ENCODE data around the gene NSD1.

The NSD1 gene, protein sequence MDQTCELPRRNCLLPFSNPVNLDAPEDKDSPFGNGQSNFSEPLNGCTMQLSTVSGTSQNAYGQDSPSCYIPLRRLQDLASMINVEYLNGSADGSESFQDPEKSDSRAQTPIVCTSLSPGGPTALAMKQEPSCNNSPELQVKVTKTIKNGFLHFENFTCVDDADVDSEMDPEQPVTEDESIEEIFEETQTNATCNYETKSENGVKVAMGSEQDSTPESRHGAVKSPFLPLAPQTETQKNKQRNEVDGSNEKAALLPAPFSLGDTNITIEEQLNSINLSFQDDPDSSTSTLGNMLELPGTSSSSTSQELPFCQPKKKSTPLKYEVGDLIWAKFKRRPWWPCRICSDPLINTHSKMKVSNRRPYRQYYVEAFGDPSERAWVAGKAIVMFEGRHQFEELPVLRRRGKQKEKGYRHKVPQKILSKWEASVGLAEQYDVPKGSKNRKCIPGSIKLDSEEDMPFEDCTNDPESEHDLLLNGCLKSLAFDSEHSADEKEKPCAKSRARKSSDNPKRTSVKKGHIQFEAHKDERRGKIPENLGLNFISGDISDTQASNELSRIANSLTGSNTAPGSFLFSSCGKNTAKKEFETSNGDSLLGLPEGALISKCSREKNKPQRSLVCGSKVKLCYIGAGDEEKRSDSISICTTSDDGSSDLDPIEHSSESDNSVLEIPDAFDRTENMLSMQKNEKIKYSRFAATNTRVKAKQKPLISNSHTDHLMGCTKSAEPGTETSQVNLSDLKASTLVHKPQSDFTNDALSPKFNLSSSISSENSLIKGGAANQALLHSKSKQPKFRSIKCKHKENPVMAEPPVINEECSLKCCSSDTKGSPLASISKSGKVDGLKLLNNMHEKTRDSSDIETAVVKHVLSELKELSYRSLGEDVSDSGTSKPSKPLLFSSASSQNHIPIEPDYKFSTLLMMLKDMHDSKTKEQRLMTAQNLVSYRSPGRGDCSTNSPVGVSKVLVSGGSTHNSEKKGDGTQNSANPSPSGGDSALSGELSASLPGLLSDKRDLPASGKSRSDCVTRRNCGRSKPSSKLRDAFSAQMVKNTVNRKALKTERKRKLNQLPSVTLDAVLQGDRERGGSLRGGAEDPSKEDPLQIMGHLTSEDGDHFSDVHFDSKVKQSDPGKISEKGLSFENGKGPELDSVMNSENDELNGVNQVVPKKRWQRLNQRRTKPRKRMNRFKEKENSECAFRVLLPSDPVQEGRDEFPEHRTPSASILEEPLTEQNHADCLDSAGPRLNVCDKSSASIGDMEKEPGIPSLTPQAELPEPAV (N-terminal part only)

GRCh38 chr5:177133096-177133852 is at the start of gene NSD1:
TSS of gene NSD1 (plus strand) at chr5:177133773. CDS start at chr5:177135104, 1,331 bp downstream.
- peak; percentile 93 for DNase-seq

- no peak for DNase-seq
Observed at GRCh38 chr5:177084175-177084574, 49.4 kb upstream of the NSD1 start.

DNA sequence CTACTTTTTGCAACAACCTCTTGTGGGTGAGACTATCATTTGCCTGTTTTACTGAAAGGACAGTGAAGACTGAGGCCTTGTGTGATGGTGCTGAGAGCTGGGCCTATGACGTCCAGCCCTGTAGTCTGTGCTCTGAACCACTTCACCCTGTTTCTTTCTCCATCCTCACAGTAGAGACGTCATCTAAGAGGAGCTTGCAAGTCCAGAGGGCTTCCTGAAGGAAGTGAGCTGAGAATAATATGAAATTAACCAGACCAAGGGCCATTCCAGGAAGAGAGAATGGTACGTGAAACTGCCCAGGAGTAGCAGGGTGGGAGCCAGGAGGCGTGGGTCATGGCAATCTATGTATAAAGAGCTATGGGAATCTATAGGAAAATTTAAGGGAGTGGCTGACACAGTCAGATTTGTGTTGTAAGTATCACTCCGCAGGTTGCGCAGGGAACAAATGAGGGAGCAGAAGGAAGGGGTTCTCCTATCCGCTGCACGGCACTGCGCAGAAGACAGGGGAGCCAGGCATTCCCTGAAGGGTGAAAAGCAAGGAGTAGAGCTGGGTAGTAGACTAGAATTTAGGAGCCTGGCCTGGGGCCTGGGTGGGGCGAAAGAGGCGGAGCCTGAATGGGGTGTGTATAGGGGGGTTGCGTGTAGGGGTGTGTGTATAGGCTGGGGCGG is 47.5 kb upstream of the NSD1 start:
- no peak for DNase-seq

GRCh38 chr5:177086654-177087397 is 46.7 kb upstream of the NSD1 start, which contains the start of gene FGFR4:
TSS of gene FGFR4 (plus strand) at chr5:177086915. CDS start at chr5:177089603, 2,688 bp downstream.
- DNase-seq: peak; percentile 72

DNA sequence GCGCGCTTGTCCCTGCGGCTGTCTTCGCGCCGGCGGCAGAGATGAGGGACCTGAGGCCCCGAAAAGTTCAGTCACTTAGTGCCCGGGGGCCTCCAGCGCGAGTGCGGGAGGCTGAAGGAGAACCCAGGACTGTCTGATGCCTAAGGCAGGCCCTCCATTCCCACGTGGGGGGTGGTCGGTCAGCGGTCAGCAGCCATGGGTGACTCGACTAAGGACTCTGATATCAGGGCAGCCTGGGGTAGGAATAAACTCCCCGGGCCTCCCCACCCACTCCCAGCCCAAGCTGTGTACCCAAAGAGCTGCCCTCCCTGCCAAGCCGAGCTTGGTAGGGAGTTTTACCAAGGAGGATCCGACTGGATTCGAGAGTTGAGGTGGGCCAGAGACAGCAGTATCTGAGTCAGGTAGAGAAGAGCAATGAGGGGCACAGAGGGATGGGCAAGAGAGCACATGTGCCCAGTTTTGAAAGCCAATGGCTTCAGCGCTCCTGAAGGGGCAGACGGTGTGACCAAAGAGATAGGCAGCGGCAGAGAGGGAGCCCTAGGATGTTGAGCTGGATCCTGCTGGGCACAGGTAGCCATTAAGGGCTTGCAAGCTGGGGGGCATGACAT is 46.1 kb upstream of the NSD1 start:
- DNase-seq: no peak

DNA sequence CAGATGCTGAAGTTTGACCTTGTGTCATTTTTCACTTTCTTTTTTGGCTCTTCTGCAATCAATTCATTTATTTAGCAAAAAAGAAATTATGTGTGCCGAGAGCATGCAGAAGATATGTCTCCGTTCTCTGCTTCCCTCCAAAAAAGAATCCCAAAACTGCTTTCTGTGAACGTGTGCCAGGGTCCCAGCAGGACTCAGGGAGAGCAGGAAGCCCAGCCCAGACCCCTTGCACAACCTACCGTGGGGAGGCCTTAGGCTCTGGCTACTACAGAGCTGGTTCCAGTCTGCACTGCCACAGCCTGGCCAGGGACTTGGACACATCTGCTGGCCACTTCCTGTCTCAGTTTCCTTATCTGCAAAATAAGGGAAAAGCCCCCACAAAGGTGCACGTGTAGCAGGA is 44.4 kb upstream of the NSD1 start:
- DNase-seq: no peak

DNA sequence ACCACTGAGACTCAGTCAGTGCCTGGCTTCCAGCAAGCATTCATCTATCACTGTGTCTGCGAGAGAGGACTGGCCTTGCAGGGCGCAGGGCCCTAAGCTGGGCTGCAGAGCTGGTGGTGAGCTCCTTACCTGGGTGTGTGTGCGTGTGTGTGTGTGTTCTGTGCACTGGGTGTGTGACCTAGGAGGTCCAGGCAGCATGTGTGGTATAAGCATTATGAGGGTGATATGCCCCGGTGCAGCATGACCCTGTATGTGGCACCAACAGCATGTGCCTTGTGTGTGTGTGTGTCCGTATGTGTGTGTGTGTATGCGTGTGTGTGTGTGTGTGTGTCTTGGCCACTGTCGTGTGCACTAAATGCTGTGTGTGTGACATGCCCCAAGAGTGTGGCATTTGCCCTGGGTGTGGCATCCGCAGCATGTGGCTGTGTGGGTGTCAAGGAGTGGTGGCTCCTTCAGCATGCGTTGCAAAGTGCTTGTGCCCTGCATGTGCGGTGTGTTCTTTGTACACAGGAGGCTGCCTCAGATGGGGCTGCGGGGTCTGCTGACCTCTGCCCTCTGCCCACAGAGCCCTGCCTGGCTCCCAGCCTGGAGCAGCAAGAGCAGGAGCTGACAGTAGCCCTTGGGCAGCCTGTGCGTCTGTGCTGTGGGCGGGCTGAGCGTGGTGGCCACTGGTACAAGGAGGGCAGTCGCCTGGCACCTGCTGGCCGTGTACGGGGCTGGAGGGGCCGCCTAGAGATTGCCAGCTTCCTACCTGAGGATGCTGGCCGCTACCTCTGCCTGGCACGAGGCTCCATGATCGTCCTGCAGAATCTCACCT is 43.5 kb upstream of the NSD1 start:
- no peak for DNase-seq

GRCh38 chr5:177090813-177091212 is 42.8 kb upstream of the NSD1 start:
- no peak for DNase-seq

DNA sequence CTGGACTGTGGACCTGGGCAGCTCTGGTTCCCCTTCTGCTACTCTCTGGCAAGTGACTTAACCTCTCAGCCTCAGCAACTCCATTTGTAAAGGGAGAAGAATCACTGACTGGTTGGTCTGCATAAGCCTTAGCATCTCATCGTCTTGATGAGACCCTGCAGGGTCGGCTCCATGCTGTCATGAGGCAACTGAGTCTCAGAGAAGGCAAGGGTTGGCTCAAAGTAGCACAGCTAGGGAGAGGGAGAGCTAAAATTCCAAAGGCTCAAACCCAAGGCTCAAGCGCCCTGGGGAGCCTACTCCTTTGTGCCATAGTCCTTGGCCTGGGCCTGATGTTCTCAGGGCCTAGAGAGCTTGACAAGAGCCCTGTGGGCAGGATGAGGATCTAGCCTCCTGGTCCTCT is 42.3 kb upstream of the NSD1 start:
- DNase-seq: no peak

GRCh38 chr5:177092178-177093081 is 41.1 kb upstream of the NSD1 start:
- DNase-seq: no peak

DNA sequence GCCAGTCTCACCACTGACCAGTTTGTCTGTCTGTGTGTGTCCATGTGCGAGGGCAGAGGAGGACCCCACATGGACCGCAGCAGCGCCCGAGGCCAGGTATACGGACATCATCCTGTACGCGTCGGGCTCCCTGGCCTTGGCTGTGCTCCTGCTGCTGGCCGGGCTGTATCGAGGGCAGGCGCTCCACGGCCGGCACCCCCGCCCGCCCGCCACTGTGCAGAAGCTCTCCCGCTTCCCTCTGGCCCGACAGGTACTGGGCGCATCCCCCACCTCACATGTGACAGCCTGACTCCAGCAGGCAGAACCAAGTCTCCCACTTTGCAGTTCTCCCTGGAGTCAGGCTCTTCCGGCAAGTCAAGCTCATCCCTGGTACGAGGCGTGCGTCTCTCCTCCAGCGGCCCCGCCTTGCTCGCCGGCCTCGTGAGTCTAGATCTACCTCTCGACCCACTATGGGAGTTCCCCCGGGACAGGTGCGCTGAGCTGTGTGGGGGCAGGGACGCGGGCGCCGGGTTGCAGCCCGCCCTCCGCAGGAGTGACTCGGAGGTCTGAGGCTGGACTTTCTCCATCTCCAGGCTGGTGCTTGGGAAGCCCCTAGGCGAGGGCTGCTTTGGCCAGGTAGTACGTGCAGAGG is 40.4 kb upstream of the NSD1 start:
- DNase-seq: no peak

- DNase-seq: no peak
Observed at GRCh38 chr5:177093803-177094202, 39.8 kb upstream of the NSD1 start.

DNA sequence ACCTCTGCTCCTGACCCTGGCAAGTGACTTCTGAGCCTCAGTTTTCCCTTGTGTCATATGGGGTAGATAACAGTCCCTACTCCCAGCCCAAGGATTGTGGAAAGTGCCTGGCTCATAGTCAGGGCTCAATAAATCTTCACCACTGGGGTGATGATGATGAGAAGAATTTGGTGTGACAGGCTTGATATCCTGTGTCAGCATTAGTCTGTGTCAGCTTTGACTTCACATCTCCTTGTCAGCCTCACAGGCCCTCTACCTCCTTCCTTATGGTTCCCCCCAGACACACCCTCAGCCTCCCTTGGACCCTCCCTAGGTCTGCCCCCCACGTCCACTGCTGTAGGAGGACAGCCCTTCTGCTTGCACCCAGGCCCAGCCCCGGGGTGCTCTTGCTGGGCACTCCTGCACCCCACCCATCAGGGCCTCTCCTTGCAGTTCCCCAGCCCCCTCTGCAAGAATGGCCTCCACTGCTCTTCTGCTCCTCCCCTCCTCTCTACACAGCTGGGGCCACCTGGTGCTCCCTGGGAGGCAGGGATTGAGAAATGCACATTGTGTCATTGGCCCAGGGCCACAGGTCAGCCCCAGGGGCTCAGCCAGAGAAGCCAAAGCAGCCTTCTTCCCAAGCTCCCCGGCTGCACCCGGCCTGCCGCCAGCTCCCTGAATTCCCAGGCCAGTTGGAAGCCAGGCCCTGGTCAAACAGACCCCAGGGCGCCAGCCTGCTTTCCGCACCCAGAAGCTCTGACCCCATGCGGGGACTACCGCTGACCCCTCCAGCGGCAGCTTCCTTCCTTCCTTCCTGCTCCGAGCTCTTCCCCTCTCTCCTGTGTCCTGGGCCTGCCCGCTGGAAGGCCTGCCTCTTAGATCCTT is 39.1 kb upstream of the NSD1 start:
- DNase-seq: no peak

GRCh38 chr5:177095088-177095669 is 38.4 kb upstream of the NSD1 start:
- no peak for DNase-seq

DNA sequence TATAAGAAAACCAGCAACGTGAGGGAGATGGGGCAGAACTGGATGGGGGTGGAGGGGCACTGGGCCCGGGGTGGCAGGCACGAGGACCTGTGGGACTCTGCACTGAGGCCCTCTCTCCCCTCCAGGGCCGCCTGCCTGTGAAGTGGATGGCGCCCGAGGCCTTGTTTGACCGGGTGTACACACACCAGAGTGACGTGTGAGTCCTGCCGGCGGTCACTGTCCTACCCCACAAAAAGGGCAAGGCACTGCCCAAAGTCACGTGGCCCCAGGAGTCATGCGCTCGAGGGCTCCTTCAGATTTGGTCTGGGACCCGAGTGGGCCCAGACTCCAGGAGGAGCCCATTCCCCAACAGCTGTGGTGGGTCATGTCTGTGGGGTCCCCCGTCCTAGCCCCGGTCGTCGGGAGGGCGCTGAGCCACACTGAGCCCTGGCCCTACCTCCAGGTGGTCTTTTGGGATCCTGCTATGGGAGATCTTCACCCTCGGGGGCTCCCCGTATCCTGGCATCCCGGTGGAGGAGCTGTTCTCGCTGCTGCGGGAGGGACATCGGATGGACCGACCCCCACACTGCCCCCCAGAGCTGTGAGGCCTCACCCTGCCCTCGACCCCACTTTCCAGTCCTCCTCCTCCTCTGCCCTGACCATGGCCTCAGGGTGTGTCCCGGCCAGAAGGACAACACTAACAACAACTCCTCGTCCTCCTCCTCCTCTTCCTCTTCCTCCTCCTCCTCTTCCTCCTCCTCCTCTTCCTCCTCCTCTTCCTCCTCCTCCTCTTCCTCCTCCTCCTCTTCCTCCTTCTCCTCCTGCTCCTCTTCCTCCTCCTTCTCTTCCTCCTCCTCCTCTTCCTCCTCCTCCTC is 37.2 kb upstream of the NSD1 start:
- DNase-seq: no peak

Data from CD4-positive, alpha-beta T cell treated with Interleukin-21 for 1 hour (primary cell).